Measurements from ENCODE around the gene RNF150.

RNF150 gene

GRCh38 chr4:140869446-140869845 is 263.8 kb downstream of the RNF150 start:
- no peak for DNase-seq (ENCODE audit: extremely low read depth in 1 of 2, low read depth in 1 of 2)

GRCh38 chr4:140867356-140867755 is 265.9 kb downstream of the RNF150 start:
- no peak for DNase-seq (ENCODE audit: extremely low read depth in 1 of 2, low read depth in 1 of 2)

- no peak for DNase-seq (ENCODE audit: extremely low read depth in 1 of 2, low read depth in 1 of 2)
Measured at GRCh38 chr4:140866492-140867005, 266.7 kb downstream of the RNF150 start.

GRCh38 chr4:140865253-140866217 is 267.7 kb downstream of the RNF150 start:
- DNase-seq (ENCODE audit: extremely low read depth in 1 of 2, low read depth in 1 of 2) = no peak

- DNase-seq (ENCODE audit: extremely low read depth in 1 of 2, low read depth in 1 of 2) = no peak
Measured at GRCh38 chr4:140863197-140863596, 270.1 kb downstream of the RNF150 start.

- no peak for DNase-seq (ENCODE audit: extremely low read depth in 1 of 2, low read depth in 1 of 2)
Measured at GRCh38 chr4:140862177-140862442, 271.2 kb downstream of the RNF150 start.

- DNase-seq (ENCODE audit: extremely low read depth in 1 of 2, low read depth in 1 of 2) = peak in 1 of 2 donors; percentile 11
Measured at GRCh38 chr4:140861359-140862176, 271.7 kb downstream of the RNF150 start.

GRCh38 chr4:140858897-140859296 is 274.4 kb downstream of the RNF150 start:
- DNase-seq (ENCODE audit: extremely low read depth in 1 of 2, low read depth in 1 of 2) = no peak

GRCh38 chr4:140857111-140857510 is 276.2 kb downstream of the RNF150 start:
- DNase-seq (ENCODE audit: extremely low read depth in 1 of 2, low read depth in 1 of 2) = no peak

- DNase-seq (ENCODE audit: extremely low read depth in 1 of 2, low read depth in 1 of 2) = no peak
Measured at GRCh38 chr4:140856621-140857062, 276.6 kb downstream of the RNF150 start.

- no peak for DNase-seq (ENCODE audit: extremely low read depth in 1 of 2, low read depth in 1 of 2)
Measured at GRCh38 chr4:140854168-140854567, 279.1 kb downstream of the RNF150 start.

- no peak for DNase-seq (ENCODE audit: extremely low read depth in 1 of 2, low read depth in 1 of 2)
Measured at GRCh38 chr4:140851804-140852203, 281.5 kb downstream of the RNF150 start.

- no peak for DNase-seq (ENCODE audit: extremely low read depth in 1 of 2, low read depth in 1 of 2)
Measured at GRCh38 chr4:140851032-140851636, 282.1 kb downstream of the RNF150 start.

- DNase-seq (ENCODE audit: extremely low read depth in 1 of 2, low read depth in 1 of 2) = no peak
Measured at GRCh38 chr4:140849526-140849925, 283.7 kb downstream of the RNF150 start.

GRCh38 chr4:140846736-140847135 is 286.5 kb downstream of the RNF150 start:
- DNase-seq (ENCODE audit: extremely low read depth in 1 of 2, low read depth in 1 of 2) = no peak

- no peak for DNase-seq (ENCODE audit: extremely low read depth in 1 of 2, low read depth in 1 of 2)
Measured at GRCh38 chr4:140844061-140844460, 289.2 kb downstream of the RNF150 start.

- no peak for DNase-seq (ENCODE audit: extremely low read depth in 1 of 2, low read depth in 1 of 2)
Measured at GRCh38 chr4:140841186-140841585, 292.1 kb downstream of the RNF150 start.

GRCh38 chr4:140839888-140840790 is 293.1 kb downstream of the RNF150 start:
- no peak for DNase-seq (ENCODE audit: extremely low read depth in 1 of 2, low read depth in 1 of 2)

- no peak for DNase-seq (ENCODE audit: extremely low read depth in 1 of 2, low read depth in 1 of 2)
Measured at GRCh38 chr4:140839406-140839805, 293.9 kb downstream of the RNF150 start.

- no peak for DNase-seq (ENCODE audit: extremely low read depth in 1 of 2, low read depth in 1 of 2)
Measured at GRCh38 chr4:140837736-140838135, 295.5 kb downstream of the RNF150 start.
